H9 (cell line): ENCODE data around the gene LRRC45. TPM values are rescaled to one million over a fixed set of nuclear protein-coding genes. Genes with fewer than 3 reads are reported as not detected.

ENCODE experiments used
- DNase-seq: peaks from one replicate; pipeline ENCODE4 v3.0.0-alpha.2; 2017
- H2AFZ ChIP-seq: one replicate; pipeline ENCODE4 v1.6.1; 2013; ENCODE audit warnings: mild to moderate bottlenecking, low read length, control low read depth, moderate library complexity
- H2AK5ac ChIP-seq: 2 replicates; pipeline ENCODE4 v1.6.1; 2013; ENCODE audit warnings: low read length, control low read depth, mixed read lengths; ENCODE audit not compliant: insufficient read length
- H2BK120ac ChIP-seq: one replicate; pipeline ENCODE4 v1.6.1; 2013; ENCODE audit warnings: low read depth, mild to moderate bottlenecking, low read length, control low read depth, inconsistent platforms; ENCODE audit not compliant: poor library complexity, severe bottlenecking
- H2BK12ac ChIP-seq: 2 replicates; pipeline ENCODE4 v1.6.1; 2013; ENCODE audit warnings: low read length, control low read depth, mixed read lengths, low read depth; ENCODE audit not compliant: insufficient read length
- H2BK15ac ChIP-seq: 2 replicates; pipeline ENCODE4 v1.6.1; 2013; ENCODE audit warnings: low read depth, low read length, control low read depth
- H2BK20ac ChIP-seq: one replicate; pipeline ENCODE4 v1.6.1; 2013; ENCODE audit warnings: low read depth, mild to moderate bottlenecking, low read length, control low read depth, inconsistent platforms; ENCODE audit not compliant: poor library complexity, severe bottlenecking
- H2BK5ac ChIP-seq: 2 replicates; pipeline ENCODE4 v1.6.1; 2013; ENCODE audit warnings: low read length, control low read depth, mixed read lengths; ENCODE audit not compliant: insufficient read length
- H3K14ac ChIP-seq: 2 replicates; pipeline ENCODE4 v1.6.1; 2013; ENCODE audit warnings: low read length, control low read depth; ENCODE audit not compliant: insufficient read depth
- H3K18ac ChIP-seq: 2 replicates; pipeline ENCODE4 v1.6.1; 2013; ENCODE audit warnings: low read depth, mild to moderate bottlenecking, mixed read lengths, low read length, control low read depth; ENCODE audit not compliant: insufficient read length
- H3K23ac ChIP-seq: 2 replicates; pipeline ENCODE4 v1.6.1; 2013; ENCODE audit warnings: low read length, control low read depth, mixed read lengths, low read depth; ENCODE audit not compliant: insufficient read length
- H3K23me2 ChIP-seq: 2 replicates; pipeline ENCODE4 v1.6.1; 2013; ENCODE audit warnings: low read depth, mild to moderate bottlenecking, mixed read lengths, low read length, control low read depth; ENCODE audit not compliant: insufficient read length, poor library complexity, severe bottlenecking
- H3K27ac ChIP-seq: 2 replicates; pipeline ENCODE4 v1.5.1; 2013; ENCODE audit warnings: low read length, control low read depth, mixed read lengths, low read depth; ENCODE audit not compliant: insufficient read length
- H3K27me3 ChIP-seq: 2 replicates; pipeline ENCODE4 v1.6.1; 2013; ENCODE audit warnings: low read length, control low read depth, inconsistent platforms; ENCODE audit not compliant: insufficient read depth
- H3K4ac ChIP-seq: 2 replicates; pipeline ENCODE4 v1.6.1; 2013; ENCODE audit warnings: low read depth, mild to moderate bottlenecking, control low read depth, inconsistent platforms, low read length, moderate library complexity
- H3K4me1 ChIP-seq: 2 replicates; pipeline ENCODE4 v1.6.1; 2013; ENCODE audit warnings: low read length, control low read depth, inconsistent platforms; ENCODE audit not compliant: insufficient read depth
- H3K4me2 ChIP-seq: 2 replicates; pipeline ENCODE4 v1.6.1; 2013; ENCODE audit warnings: low read length, control low read depth, mixed read lengths; ENCODE audit not compliant: insufficient read length, insufficient read depth
- H3K56ac ChIP-seq: 2 replicates; pipeline ENCODE4 v1.6.1; 2013; ENCODE audit warnings: low read depth, mild to moderate bottlenecking, mixed read lengths, low read length, control low read depth; ENCODE audit not compliant: insufficient read length
- H3K79me1 ChIP-seq: 2 replicates; pipeline ENCODE4 v1.6.1; 2013; ENCODE audit warnings: low read depth, mild to moderate bottlenecking, moderate library complexity, low read length, control low read depth, inconsistent platforms; ENCODE audit not compliant: insufficient read depth, poor library complexity, severe bottlenecking
- H3K79me2 ChIP-seq: 2 replicates; pipeline ENCODE4 v1.6.1; 2013; ENCODE audit warnings: low read length, control low read depth, inconsistent platforms; ENCODE audit not compliant: insufficient read depth
- H3K9ac ChIP-seq: 2 replicates; pipeline ENCODE4 v1.6.1; 2013; ENCODE audit warnings: low read length, control low read depth, mixed read lengths; ENCODE audit not compliant: insufficient read length; ENCODE audit errors: extremely low read depth
- H3K9me3 ChIP-seq: one replicate; pipeline ENCODE4 v1.6.1; 2013; ENCODE audit warnings: low read depth, low read length, inconsistent platforms; ENCODE audit not compliant: control insufficient read depth
- H3T11ph ChIP-seq: one replicate; pipeline ENCODE4 v1.6.1; 2013; ENCODE audit warnings: mild to moderate bottlenecking, low read length, control low read depth, inconsistent platforms
- H4K20me1 ChIP-seq: one replicate; pipeline ENCODE4 v1.6.1; 2013; ENCODE audit not compliant: control insufficient read depth, insufficient read length, insufficient read depth
- H4K5ac ChIP-seq: 2 replicates; pipeline ENCODE4 v1.6.1; 2013; ENCODE audit warnings: low read depth, mild to moderate bottlenecking, mixed read lengths, low read length, control low read depth; ENCODE audit not compliant: insufficient read length
- H4K8ac ChIP-seq: replicated peaks from 2 replicates; pipeline ENCODE4 v1.6.1; 2013; ENCODE audit warnings: low read length, control low read depth, mixed read lengths, low read depth; ENCODE audit not compliant: insufficient read length
- H4K91ac ChIP-seq: 2 replicates; pipeline ENCODE4 v1.6.1; 2013; ENCODE audit warnings: low read depth, mild to moderate bottlenecking, moderate library complexity, mixed read lengths, low read length, control low read depth; ENCODE audit not compliant: insufficient read length
- H3K27ac Mint-ChIP-seq, 3 experiments: 2 replicates in 2 of 3; 3 replicates in 1 of 3; pipeline ENCODE4 v1.8.0; 2020 to 2021; ENCODE audit warnings: mixed read lengths in 3 of 3, mild to moderate bottlenecking in 1 of 3, moderate library complexity in 1 of 3
- H3K27me3 Mint-ChIP-seq: 2 replicates; pipeline ENCODE4 v1.8.0; 2021; ENCODE audit warnings: low read depth, mild to moderate bottlenecking, moderate library complexity, mixed read lengths
- H3K36me3 Mint-ChIP-seq, 3 experiments: 2 replicates in 2 of 3; 3 replicates in 1 of 3; pipeline ENCODE4 v1.8.0; 2020 to 2021; ENCODE audit warnings: low read depth in 3 of 3, mixed read lengths in 3 of 3; ENCODE audit not compliant: insufficient read depth in 1 of 3
- H3K4me1 Mint-ChIP-seq, 2 experiments: 2 replicates each; pipeline ENCODE4 v1.8.0; 2020; ENCODE audit warnings: mixed read lengths in 2 of 2
- H3K4me3 Mint-ChIP-seq, 2 experiments: 2 replicates in 1 of 2; 3 replicates in 1 of 2; pipeline ENCODE4 v1.8.0; 2020 to 2021; ENCODE audit warnings: mild to moderate bottlenecking in 2 of 2, mixed read lengths in 2 of 2, moderate library complexity in 1 of 2
- H3K9me3 Mint-ChIP-seq, 2 experiments: 2 replicates in 1 of 2; 3 replicates in 1 of 2; pipeline ENCODE4 v1.8.0; 2020; ENCODE audit warnings: mild to moderate bottlenecking in 2 of 2, mixed read lengths in 2 of 2, moderate library complexity in 1 of 2
- WGBS: extraction: QIAGEN DNeasy Blood & Tissue Kit; methylation state at CpG from one replicate; pipeline ENCODE4 v1.1.7; 2013; ENCODE audit warnings: missing lambda C conversion rate, low lambda C conversion rate, mixed read lengths; ENCODE audit not compliant: insufficient read length; ENCODE audit errors: extremely low coverage; 5-methylcytosine and 5-hydroxymethylcytosine counted together
- total RNA-seq: library from RNA; stranded (reverse); gene quantifications from 2 replicates; pipeline ENCODE4 v1.2.1, GENCODE V29; 2021
- TF ChIP-seq, protein P1 (sequence below): fragments of 200-600 bp; sonication (generic); conservative IDR thresholded peaks from 3 replicates; pipeline ENCODE4 v1.8.0; 2021; ENCODE audit warnings: antibody characterized with exemption, mild to moderate bottlenecking

Gene LRRC45
- total RNA-seq, 1 experiment from 2014 or later: 28.7 TPM

DNA sequence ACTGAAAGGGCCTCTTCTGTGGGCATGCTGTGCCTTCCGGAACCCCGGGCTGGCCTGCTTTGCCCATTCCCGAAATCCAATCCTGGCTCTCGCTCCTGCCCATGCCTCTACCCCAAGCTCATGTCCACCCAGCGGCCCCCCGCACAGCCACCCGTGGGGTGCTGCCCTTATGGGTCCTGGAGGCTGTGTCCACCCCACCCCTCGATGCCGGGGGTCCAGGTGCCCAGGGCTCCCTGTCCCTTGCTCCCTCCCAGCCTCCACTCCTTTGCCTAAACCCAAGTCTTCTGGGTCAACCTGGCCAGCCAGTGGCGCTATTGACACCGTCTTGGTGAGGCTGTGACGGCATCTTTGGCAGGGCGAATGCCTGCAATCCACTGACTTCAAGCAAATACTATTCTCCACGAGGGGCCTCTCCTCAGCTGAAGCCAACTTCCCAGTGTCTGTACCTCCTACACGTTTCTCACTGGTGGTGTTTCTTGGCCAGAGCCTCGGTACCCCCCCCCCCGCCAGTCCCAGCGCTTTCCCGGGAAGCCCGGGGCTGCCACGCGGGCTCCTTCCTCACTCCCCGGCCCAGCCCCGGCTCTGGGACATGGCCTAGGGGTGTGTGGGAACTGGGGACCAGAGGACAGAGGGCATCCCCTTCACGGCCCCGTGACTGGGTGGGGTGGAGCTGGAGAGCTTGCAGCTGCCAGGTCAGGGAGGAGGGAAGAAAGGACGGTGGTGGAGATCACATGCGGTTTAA lies 54.7 kb downstream of the LRRC45 start:
- H3K27me3 Mint-ChIP-seq: peaks cover 25% of the 10 kb centered on the region
- Histone ChIP-seq H3K27ac (no peak overlapping the region), H3K23me2 (no peaks in the 10 kb centered on the region), H2AFZ (no peak overlapping the region), H2BK15ac (no peak overlapping the region), H3K9me3 (no peaks in the 10 kb centered on the region), H3K4ac (no peak overlapping the region), H4K91ac (no peak overlapping the region), H3K9ac (no peak overlapping the region), H3K4me1 (no peaks in the 10 kb centered on the region), H3K79me2 (no peaks in the 10 kb centered on the region), H2BK120ac (no peak overlapping the region), H4K20me1 (no peaks in the 10 kb centered on the region), H3K79me1 (no peaks in the 10 kb centered on the region), H2BK20ac (no peak overlapping the region), H3K23ac (no peak overlapping the region), H3K4me2 (no peak overlapping the region), H3K27me3 (no peaks in the 10 kb centered on the region), H4K8ac (no peak overlapping the region), H4K5ac (no peak overlapping the region), H2BK12ac (no peak overlapping the region), H3K18ac (no peak overlapping the region), H3T11ph (no peak overlapping the region), H3K14ac (no peak overlapping the region), H2AK5ac (no peak overlapping the region), H3K56ac (no peak overlapping the region), H2BK5ac (no peak overlapping the region)
- H3K27ac Mint-ChIP-seq: peak overlapping the region in 2 of 3 experiments; percentile 44 to 83; a peak in 2 of 7 replicates
- WGBS: no CpG with 5 or more reads among the region's 28 CpGs
- DNase-seq: peak; percentile 80
- H3K36me3 Mint-ChIP-seq: peaks cover 14 to 36% (median 33%) of the 10 kb centered on the region in 3 experiments; a peak in 6 of 7 replicates
- H3K4me3 Mint-ChIP-seq: no peak overlapping the region
- no peaks in the 10 kb centered on the region for H3K9me3 Mint-ChIP-seq
- no peaks in the 10 kb centered on the region; a peak in 2 of 4 replicates for H3K4me1 Mint-ChIP-seq
- TF ChIP-seq, protein P1, sequence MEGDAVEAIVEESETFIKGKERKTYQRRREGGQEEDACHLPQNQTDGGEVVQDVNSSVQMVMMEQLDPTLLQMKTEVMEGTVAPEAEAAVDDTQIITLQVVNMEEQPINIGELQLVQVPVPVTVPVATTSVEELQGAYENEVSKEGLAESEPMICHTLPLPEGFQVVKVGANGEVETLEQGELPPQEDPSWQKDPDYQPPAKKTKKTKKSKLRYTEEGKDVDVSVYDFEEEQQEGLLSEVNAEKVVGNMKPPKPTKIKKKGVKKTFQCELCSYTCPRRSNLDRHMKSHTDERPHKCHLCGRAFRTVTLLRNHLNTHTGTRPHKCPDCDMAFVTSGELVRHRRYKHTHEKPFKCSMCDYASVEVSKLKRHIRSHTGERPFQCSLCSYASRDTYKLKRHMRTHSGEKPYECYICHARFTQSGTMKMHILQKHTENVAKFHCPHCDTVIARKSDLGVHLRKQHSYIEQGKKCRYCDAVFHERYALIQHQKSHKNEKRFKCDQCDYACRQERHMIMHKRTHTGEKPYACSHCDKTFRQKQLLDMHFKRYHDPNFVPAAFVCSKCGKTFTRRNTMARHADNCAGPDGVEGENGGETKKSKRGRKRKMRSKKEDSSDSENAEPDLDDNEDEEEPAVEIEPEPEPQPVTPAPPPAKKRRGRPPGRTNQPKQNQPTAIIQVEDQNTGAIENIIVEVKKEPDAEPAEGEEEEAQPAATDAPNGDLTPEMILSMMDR: no peak
